Fibroblast of pulmonary artery (primary cell): ENCODE data around the gene RPA4.
"Not testable (repeated sequence)": the region's sequence is repeated elsewhere in the genome, so short reads cannot be mapped to it uniquely, and the experiment has no call there.

Experiments used
- DNase-seq: peaks from one replicate; pipeline ENCODE4 v3.0.0-alpha.2; 2010; ENCODE audit warnings: low read depth
- H3K4me3 ChIP-seq: replicated peaks from 2 replicates; pipeline ENCODE4 v1.5.1; 2011; ENCODE audit warnings: low read depth, mild to moderate bottlenecking, control low read depth, low read length, moderate library complexity
- TF ChIP-seq, protein P1 (sequence below): IDR thresholded peaks from 2 replicates; pipeline ENCODE4 v1.5.1; 2011; ENCODE audit warnings: mild to moderate bottlenecking, control low read depth, low read length, inconsistent platforms; ENCODE audit errors: missing control alignments

The RPA4 gene

GRCh38 chrX:96843566-96843965 lies 40.1 kb upstream of the RPA4 start:
- H3K4me3 ChIP-seq = no peak overlapping the region
- TF ChIP-seq, protein P1, sequence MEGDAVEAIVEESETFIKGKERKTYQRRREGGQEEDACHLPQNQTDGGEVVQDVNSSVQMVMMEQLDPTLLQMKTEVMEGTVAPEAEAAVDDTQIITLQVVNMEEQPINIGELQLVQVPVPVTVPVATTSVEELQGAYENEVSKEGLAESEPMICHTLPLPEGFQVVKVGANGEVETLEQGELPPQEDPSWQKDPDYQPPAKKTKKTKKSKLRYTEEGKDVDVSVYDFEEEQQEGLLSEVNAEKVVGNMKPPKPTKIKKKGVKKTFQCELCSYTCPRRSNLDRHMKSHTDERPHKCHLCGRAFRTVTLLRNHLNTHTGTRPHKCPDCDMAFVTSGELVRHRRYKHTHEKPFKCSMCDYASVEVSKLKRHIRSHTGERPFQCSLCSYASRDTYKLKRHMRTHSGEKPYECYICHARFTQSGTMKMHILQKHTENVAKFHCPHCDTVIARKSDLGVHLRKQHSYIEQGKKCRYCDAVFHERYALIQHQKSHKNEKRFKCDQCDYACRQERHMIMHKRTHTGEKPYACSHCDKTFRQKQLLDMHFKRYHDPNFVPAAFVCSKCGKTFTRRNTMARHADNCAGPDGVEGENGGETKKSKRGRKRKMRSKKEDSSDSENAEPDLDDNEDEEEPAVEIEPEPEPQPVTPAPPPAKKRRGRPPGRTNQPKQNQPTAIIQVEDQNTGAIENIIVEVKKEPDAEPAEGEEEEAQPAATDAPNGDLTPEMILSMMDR = peak; percentile 26
- DNase-seq = peak; percentile 23

DNA sequence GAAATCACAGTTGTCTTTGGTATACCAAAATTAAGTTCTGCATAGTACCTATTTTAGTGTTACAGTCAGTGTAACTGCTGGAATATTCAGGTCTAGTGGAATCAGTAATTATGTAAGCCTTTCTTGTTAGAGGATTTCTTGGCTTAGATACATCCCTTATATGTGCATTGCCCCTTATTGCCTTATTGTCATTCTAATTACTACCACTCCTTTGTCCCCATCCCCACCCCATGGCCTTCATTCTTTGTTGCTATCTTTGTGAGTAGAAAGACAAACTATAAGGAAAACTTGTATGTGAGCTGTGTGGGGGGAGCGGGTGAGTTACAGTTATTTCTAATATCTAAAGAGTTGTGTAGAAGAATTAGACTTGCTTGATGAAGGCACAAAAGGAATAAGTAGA lies 36.9 kb upstream of the RPA4 start:
- no peak for DNase-seq
- TF ChIP-seq, protein P1 = no peak
- no peak overlapping the region for H3K4me3 ChIP-seq

DNA sequence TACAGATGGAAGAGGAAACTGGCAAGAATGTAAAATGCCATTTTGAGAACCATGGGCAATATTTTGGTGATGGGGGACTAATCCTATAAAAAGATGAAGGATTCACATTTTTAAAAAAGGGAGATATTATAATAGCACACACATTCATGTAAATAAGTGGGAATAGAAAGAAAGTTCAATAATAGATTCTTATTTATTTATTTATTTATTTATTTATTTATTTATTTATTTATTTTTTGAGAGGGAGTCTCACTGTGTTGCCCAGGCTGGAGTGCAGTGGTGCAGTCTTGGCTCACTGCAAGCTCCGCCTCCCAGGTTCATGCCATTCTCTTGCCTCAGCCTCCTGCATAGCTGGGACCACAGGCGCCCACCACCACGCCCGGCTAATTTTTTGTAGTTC lies 24.3 kb upstream of the RPA4 start:
- H3K4me3 ChIP-seq = not testable (repeated sequence)

GRCh38 chrX:96861218-96861617 lies 22.5 kb upstream of the RPA4 start:
- H3K4me3 ChIP-seq = no peak overlapping the region
- TF ChIP-seq, protein P1 = no peak
- DNase-seq = no peak

More for the DNA sequence above, 24.3 kb upstream of the RPA4 start:
- DNase-seq = not testable (repeated sequence)

DNA sequence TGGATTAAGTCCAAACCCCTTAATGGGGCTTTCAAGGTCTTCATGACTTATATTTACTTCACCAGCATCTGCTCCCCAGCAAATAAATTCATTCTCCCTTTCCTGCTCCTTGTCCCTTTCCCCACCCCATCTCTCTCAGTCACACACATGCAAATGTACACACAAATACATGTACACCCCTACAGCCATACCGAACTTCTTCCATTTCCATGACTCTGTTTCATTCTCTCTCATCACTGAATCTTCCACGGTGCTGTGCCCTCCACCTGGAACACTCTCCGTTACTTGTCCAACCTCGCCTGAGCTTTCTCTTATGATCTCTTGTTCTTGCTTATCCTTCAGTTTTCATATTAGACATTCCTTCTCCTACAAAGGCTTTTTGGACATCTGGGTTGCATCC lies 22.0 kb upstream of the RPA4 start:
- DNase-seq = no peak
- no peak overlapping the region for H3K4me3 ChIP-seq
- TF ChIP-seq, protein P1 = no peak

GRCh38 chrX:96884027-96884426 lies 319 bp downstream of the RPA4 start:
- TF ChIP-seq, protein P1 = no peak
- DNase-seq = no peak
- H3K4me3 ChIP-seq = no peak overlapping the region

DNA sequence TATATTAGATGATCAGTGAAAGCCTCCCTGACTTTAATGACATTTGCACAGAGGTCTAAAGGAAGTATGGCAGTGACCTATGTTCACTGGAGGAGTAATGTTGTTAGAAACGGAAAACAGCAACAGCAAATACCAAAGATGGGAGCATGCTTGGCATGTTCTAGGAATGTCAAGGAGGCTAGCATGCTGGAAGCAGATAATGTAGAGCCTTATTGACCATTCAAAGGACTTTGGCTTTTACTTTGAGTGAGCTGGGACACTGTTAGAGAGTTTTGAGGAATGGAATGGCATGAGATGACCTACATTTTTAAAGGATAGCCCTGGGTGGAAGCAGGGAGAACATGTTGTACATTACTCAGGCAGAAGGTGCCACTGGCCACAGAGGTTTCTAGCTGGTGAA lies 6.0 kb downstream of the RPA4 start:
- TF ChIP-seq, protein P1 = no peak
- DNase-seq = peak; percentile 22
- no peak overlapping the region for H3K4me3 ChIP-seq
